ENCODE measurements around the gene CXCL17.
"Not testable (repeated sequence)": the region's sequence is repeated elsewhere in the genome, so short reads cannot be mapped to it uniquely, and the experiment has no call there.

Gene CXCL17
- 0 reads per million in 3 donors for total RNA-seq

GRCh38 chr19:42442833-42443232, at the start of gene CXCL17:
CXCL17 (minus strand) TSS chr19:42442946; CDS start chr19:42442832, 114 bp downstream.
- H3K4me1 ChIP-seq (ENCODE audit: control insufficient read depth, insufficient read depth, low read length, poor library complexity, severe bottlenecking): peaks cover 18% of the 10 kb centered on the region
- no peaks in the 10 kb centered on the region for H3K36me3 ChIP-seq (ENCODE audit: control insufficient read depth, insufficient read depth, low read length)
- H3K9me3 ChIP-seq (ENCODE audit: control insufficient read depth, low read length): no peaks in the 10 kb centered on the region
- no peaks in the 10 kb centered on the region for H3K27me3 ChIP-seq (replicated peaks; ENCODE audit: control insufficient read depth, insufficient read depth, low read length, poor library complexity, severe bottlenecking)
- H3K27ac ChIP-seq (ENCODE audit: insufficient read depth, low read length, poor library complexity, severe bottlenecking): no peak within 1 kb of the TSS
- no peak for DNase-seq
- no peak within 1 kb of the TSS for H3K4me3 ChIP-seq (ENCODE audit: insufficient read depth, low read depth, low read length, poor library complexity, severe bottlenecking)

GRCh38 chr19:42488783-42489521, 46.2 kb upstream of the CXCL17 start:
- Histone ChIP-seq H3K36me3 (ENCODE audit: control insufficient read depth, insufficient read depth, low read length) (no peaks in the 10 kb centered on the region), H3K4me3 (ENCODE audit: insufficient read depth, low read depth, low read length, poor library complexity, severe bottlenecking) (no peak overlapping the region), H3K4me1 (ENCODE audit: control insufficient read depth, insufficient read depth, low read length, poor library complexity, severe bottlenecking) (no peaks in the 10 kb centered on the region), H3K27ac (ENCODE audit: insufficient read depth, low read length, poor library complexity, severe bottlenecking) (no peak overlapping the region), H3K9me3 (ENCODE audit: control insufficient read depth, low read length) (no peaks in the 10 kb centered on the region), H3K27me3 (replicated peaks; ENCODE audit: control insufficient read depth, insufficient read depth, low read length, poor library complexity, severe bottlenecking) (no peaks in the 10 kb centered on the region)
- no peak for DNase-seq

- Histone ChIP-seq H3K9me3 (ENCODE audit: control insufficient read depth, low read length) (no peaks in the 10 kb centered on the region), H3K27ac (ENCODE audit: insufficient read depth, low read length, poor library complexity, severe bottlenecking) (no peak overlapping the region), H3K4me1 (ENCODE audit: control insufficient read depth, insufficient read depth, low read length, poor library complexity, severe bottlenecking) (no peaks in the 10 kb centered on the region), H3K27me3 (replicated peaks; ENCODE audit: control insufficient read depth, insufficient read depth, low read length, poor library complexity, severe bottlenecking) (no peaks in the 10 kb centered on the region), H3K4me3 (ENCODE audit: insufficient read depth, low read depth, low read length, poor library complexity, severe bottlenecking) (no peak overlapping the region), H3K36me3 (ENCODE audit: control insufficient read depth, insufficient read depth, low read length) (no peaks in the 10 kb centered on the region)
- no peak for DNase-seq
These were observed 45.0 kb upstream of the CXCL17 start for GRCh38 chr19:42487798-42488178.

- Histone ChIP-seq H3K4me1 (ENCODE audit: control insufficient read depth, insufficient read depth, low read length, poor library complexity, severe bottlenecking) (no peaks in the 10 kb centered on the region), H3K4me3 (ENCODE audit: insufficient read depth, low read depth, low read length, poor library complexity, severe bottlenecking) (no peak overlapping the region), H3K36me3 (ENCODE audit: control insufficient read depth, insufficient read depth, low read length) (no peaks in the 10 kb centered on the region), H3K27me3 (replicated peaks; ENCODE audit: control insufficient read depth, insufficient read depth, low read length, poor library complexity, severe bottlenecking) (no peaks in the 10 kb centered on the region), H3K27ac (ENCODE audit: insufficient read depth, low read length, poor library complexity, severe bottlenecking) (no peak overlapping the region), H3K9me3 (ENCODE audit: control insufficient read depth, low read length) (no peaks in the 10 kb centered on the region)
- DNase-seq: no peak
These were observed 44.5 kb upstream of the CXCL17 start for GRCh38 chr19:42487032-42487797.

GRCh38 chr19:42485036-42485435, 42.3 kb upstream of the CXCL17 start:
- not testable (repeated sequence) for H3K36me3 ChIP-seq (ENCODE audit: control insufficient read depth, insufficient read depth, low read length); H3K27ac ChIP-seq (ENCODE audit: insufficient read depth, low read length, poor library complexity, severe bottlenecking); DNase-seq; H3K9me3 ChIP-seq (ENCODE audit: control insufficient read depth, low read length); H3K4me1 ChIP-seq (ENCODE audit: control insufficient read depth, insufficient read depth, low read length, poor library complexity, severe bottlenecking); H3K27me3 ChIP-seq (replicated peaks; ENCODE audit: control insufficient read depth, insufficient read depth, low read length, poor library complexity, severe bottlenecking); H3K4me3 ChIP-seq (ENCODE audit: insufficient read depth, low read depth, low read length, poor library complexity, severe bottlenecking)

- Histone ChIP-seq H3K27ac (ENCODE audit: insufficient read depth, low read length, poor library complexity, severe bottlenecking) (no peak overlapping the region), H3K4me1 (ENCODE audit: control insufficient read depth, insufficient read depth, low read length, poor library complexity, severe bottlenecking) (peaks cover 8% of the 10 kb centered on the region), H3K9me3 (ENCODE audit: control insufficient read depth, low read length) (no peaks in the 10 kb centered on the region), H3K36me3 (ENCODE audit: control insufficient read depth, insufficient read depth, low read length) (no peaks in the 10 kb centered on the region), H3K4me3 (ENCODE audit: insufficient read depth, low read depth, low read length, poor library complexity, severe bottlenecking) (no peak overlapping the region), H3K27me3 (replicated peaks; ENCODE audit: control insufficient read depth, insufficient read depth, low read length, poor library complexity, severe bottlenecking) (no peaks in the 10 kb centered on the region)
- DNase-seq: no peak
These were observed 37.8 kb upstream of the CXCL17 start for GRCh38 chr19:42480335-42481095.

GRCh38 chr19:42479736-42480135, 37.0 kb upstream of the CXCL17 start:
- H3K27ac ChIP-seq (ENCODE audit: insufficient read depth, low read length, poor library complexity, severe bottlenecking): no peak overlapping the region
- no peak for DNase-seq
- peaks cover 8% of the 10 kb centered on the region for H3K4me1 ChIP-seq (ENCODE audit: control insufficient read depth, insufficient read depth, low read length, poor library complexity, severe bottlenecking)
- H3K27me3 ChIP-seq (replicated peaks; ENCODE audit: control insufficient read depth, insufficient read depth, low read length, poor library complexity, severe bottlenecking): no peaks in the 10 kb centered on the region
- H3K9me3 ChIP-seq (ENCODE audit: control insufficient read depth, low read length): no peaks in the 10 kb centered on the region
- no peaks in the 10 kb centered on the region for H3K36me3 ChIP-seq (ENCODE audit: control insufficient read depth, insufficient read depth, low read length)
- no peak overlapping the region for H3K4me3 ChIP-seq (ENCODE audit: insufficient read depth, low read depth, low read length, poor library complexity, severe bottlenecking)

GRCh38 chr19:42478765-42479311, 36.1 kb upstream of the CXCL17 start:
- peaks cover 8% of the 10 kb centered on the region for H3K4me1 ChIP-seq (ENCODE audit: control insufficient read depth, insufficient read depth, low read length, poor library complexity, severe bottlenecking)
- DNase-seq: no peak

GRCh38 chr19:42477933-42478332, 35.2 kb upstream of the CXCL17 start:
- DNase-seq: no peak
- Histone ChIP-seq H3K4me1 (ENCODE audit: control insufficient read depth, insufficient read depth, low read length, poor library complexity, severe bottlenecking) (peaks cover 8% of the 10 kb centered on the region), H3K36me3 (ENCODE audit: control insufficient read depth, insufficient read depth, low read length) (no peaks in the 10 kb centered on the region), H3K27ac (ENCODE audit: insufficient read depth, low read length, poor library complexity, severe bottlenecking) (no peak overlapping the region), H3K9me3 (ENCODE audit: control insufficient read depth, low read length) (no peaks in the 10 kb centered on the region), H3K4me3 (ENCODE audit: insufficient read depth, low read depth, low read length, poor library complexity, severe bottlenecking) (no peak overlapping the region), H3K27me3 (replicated peaks; ENCODE audit: control insufficient read depth, insufficient read depth, low read length, poor library complexity, severe bottlenecking) (no peaks in the 10 kb centered on the region)

More at GRCh38 chr19:42478765-42479311, 36.1 kb upstream of the CXCL17 start:
- H3K27me3 ChIP-seq (replicated peaks; ENCODE audit: control insufficient read depth, insufficient read depth, low read length, poor library complexity, severe bottlenecking): no peaks in the 10 kb centered on the region
- no peaks in the 10 kb centered on the region for H3K36me3 ChIP-seq (ENCODE audit: control insufficient read depth, insufficient read depth, low read length)
- H3K4me3 ChIP-seq (ENCODE audit: insufficient read depth, low read depth, low read length, poor library complexity, severe bottlenecking): no peak overlapping the region
- no peak overlapping the region for H3K27ac ChIP-seq (ENCODE audit: insufficient read depth, low read length, poor library complexity, severe bottlenecking)
- H3K9me3 ChIP-seq (ENCODE audit: control insufficient read depth, low read length): no peaks in the 10 kb centered on the region

Data from effector memory CD4-positive, alpha-beta T cell (primary cell).